Keratinocyte (primary cell): Measurements from ENCODE around the gene FBXO10. TPM values are rescaled to one million over a fixed set of nuclear protein-coding genes. Genes with fewer than 3 reads are reported as not detected.
A peak's percentile ranks its signal among the peaks of the same experiment; 100 is the strongest.

ENCODE experiments used
- DNase-seq: peaks from one replicate; pipeline ENCODE4 v3.0.0-alpha.2; 2011; ENCODE audit warnings: low read depth, missing footprints, low spot score
- FAIRE-seq: peaks from 2 replicates; lab custom pipeline; 2011; peaks lifted over from hg19 to GRCh38; lab: Jason Lieb, UNC
- H2AFZ ChIP-seq: 2 replicates; pipeline ENCODE4 v1.6.0; 2012; ENCODE audit warnings: low read length, control low read depth, inconsistent platforms; ENCODE audit not compliant: control insufficient read depth
- H3K27ac ChIP-seq: 2 replicates; pipeline ENCODE4 v1.5.1; 2011; ENCODE audit warnings: low read length; ENCODE audit not compliant: control insufficient read depth, insufficient read depth
- H3K27me3 ChIP-seq: 3 replicates; pipeline ENCODE4 v1.6.0; 2011; ENCODE audit warnings: low read length; ENCODE audit not compliant: control insufficient read depth, insufficient read depth; ENCODE audit errors: extremely low read depth
- H3K36me3 ChIP-seq, 2 experiments: 2 replicates in 1 of 2; 3 replicates in 1 of 2; pipeline ENCODE4 v1.5.1; 2011; ENCODE audit warnings: low read length in 2 of 2, mild to moderate bottlenecking in 1 of 2; ENCODE audit not compliant: control insufficient read depth in 2 of 2, insufficient read depth in 2 of 2; ENCODE audit errors: extremely low read depth in 1 of 2
- H3K4me1 ChIP-seq: 3 replicates; pipeline ENCODE4 v1.5.1; 2011; ENCODE audit warnings: low read length; ENCODE audit not compliant: control insufficient read depth, insufficient read depth; ENCODE audit errors: extremely low read depth
- H3K4me2 ChIP-seq: 3 replicates; pipeline ENCODE4 v1.6.0; 2011; ENCODE audit warnings: low read depth, low read length; ENCODE audit not compliant: control insufficient read depth, insufficient read depth; ENCODE audit errors: extremely low read depth
- H3K4me3 ChIP-seq, 3 experiments: fragments of 200-600 bp in 1 of 3; sonication (generic) in 1 of 3; 2 replicates in 2 of 3; 3 replicates in 1 of 3; pipeline ENCODE4 v1.5.1; 2011 to 2016; ENCODE audit warnings: low read length in 3 of 3, mild to moderate bottlenecking in 3 of 3, control low read depth in 2 of 3, inconsistent platforms in 1 of 3, low read depth in 1 of 3, mixed read lengths in 1 of 3, mixed run types in 1 of 3, moderate library complexity in 1 of 3; ENCODE audit not compliant: control insufficient read depth in 2 of 3, insufficient read depth in 2 of 3; ENCODE audit errors: extremely low read depth in 1 of 3
- H3K79me2 ChIP-seq: 2 replicates; pipeline ENCODE4 v1.6.0; 2012; ENCODE audit warnings: low read length; ENCODE audit not compliant: control insufficient read depth, insufficient read depth
- H3K9ac ChIP-seq: 3 replicates; pipeline ENCODE4 v1.6.0; 2011; ENCODE audit warnings: low read length; ENCODE audit not compliant: control insufficient read depth, insufficient read depth; ENCODE audit errors: extremely low read depth
- H3K9me1 ChIP-seq: 3 replicates; pipeline ENCODE4 v1.6.0; 2011; ENCODE audit warnings: low read length; ENCODE audit not compliant: control insufficient read depth, insufficient read depth; ENCODE audit errors: extremely low read depth
- H3K9me3 ChIP-seq: 2 replicates; pipeline ENCODE4 v1.5.1; 2012; ENCODE audit warnings: low read depth, low read length; ENCODE audit not compliant: control insufficient read depth
- H4K20me1 ChIP-seq: 3 replicates; pipeline ENCODE4 v1.6.0; 2011; ENCODE audit warnings: low read length; ENCODE audit not compliant: control insufficient read depth, insufficient read depth; ENCODE audit errors: extremely low read depth
- CTCF ChIP-seq, 3 experiments: IDR thresholded peaks in 1 of 3; conservative IDR thresholded peaks in 1 of 3; optimal IDR thresholded peaks in 1 of 3; 2 replicates in 2 of 3; 3 replicates in 1 of 3; pipeline versions ENCODE3 to v1.5.1; 2011; ENCODE audit warnings: low read length in 3 of 3, mild to moderate bottlenecking in 3 of 3, moderate library complexity in 2 of 3, control low read depth in 1 of 3, inconsistent platforms in 1 of 3; ENCODE audit not compliant: insufficient read depth in 2 of 3; ENCODE audit errors: extremely low read depth in 1 of 3
- EZH2 ChIP-seq: IDR thresholded peaks from one replicate; pipeline ENCODE4 v1.6.1; 2012; ENCODE audit warnings: inconsistent platforms, mild to moderate bottlenecking, low read length, moderate library complexity
- dilution Hi-C: fragments of 300-500 bp; cut with MboI; formaldehyde crosslinking; loops from one replicate; pipeline ENCODE4 v1.7.0; 2020; ENCODE audit warnings: low sequenced_read_pairs; ENCODE audit not compliant: extremely low pct_ligation_motif_present
- polyA plus RNA-seq, 5 experiments: library from polyadenylated mRNA; depleted of rRNA in 3 of 5; stranded (reverse) in 3 of 5; stranded (forward) in 1 of 5; unstranded in 1 of 5; fragments of >200 nt; gene quantifications; 1 replicate in 1 of 5; 2 replicates in 3 of 5; 3 replicates in 1 of 5; pipeline versions ENCODE4 v1.2.1 to v1.2.3, GENCODE V29; 2011 to 2012; ENCODE audit warnings: missing spikeins in 2 of 5, low read depth in 1 of 5, low replicate concordance in 1 of 5

FBXO10 gene
- polyA plus RNA-seq, 1 donor (not counting 4 experiments of a cell fraction or from before 2014, with no cell fraction given) = 4.1 TPM

- FAIRE-seq (no peak), DNase-seq (no peak)
- dilution Hi-C loops = no loop called here
- peak overlapping the region; percentile 82 to 84 (median 84) for H3K4me3 ChIP-seq
- H4K20me1 ChIP-seq = no peaks in the 10 kb centered on the region
- no peaks in the 10 kb centered on the region for H3K9me1 ChIP-seq
- no peaks in the 10 kb centered on the region for H3K27me3 ChIP-seq
- H3K36me3 ChIP-seq = no peaks in the 10 kb centered on the region
- no peak for TF ChIP-seq EZH2
- TF ChIP-seq CTCF (optimal IDR thresholded peaks at IDR 0.05 in 1 of 3, IDR thresholded peaks at IDR 0.05 in 1 of 3, conservative IDR thresholded peaks at IDR 0.05 in 1 of 3; ENCODE audit: extremely low read depth in 1 of 3, insufficient read depth in 2 of 3, low read length in 3 of 3) = no peak
- H3K4me1 ChIP-seq = peaks cover 26% of the 10 kb centered on the region
- peak overlapping the region; percentile 95 for H3K27ac ChIP-seq
- H3K79me2 ChIP-seq = peaks cover 32% of the 10 kb centered on the region
- H3K9me3 ChIP-seq = no peaks in the 10 kb centered on the region
- peak overlapping the region; percentile 82 for H2AFZ ChIP-seq
- H3K9ac ChIP-seq = peak overlapping the region; percentile 93
- peak overlapping the region; percentile 70 for H3K4me2 ChIP-seq
Measured at GRCh38 chr9:37466037-37466709, 110.0 kb downstream of the FBXO10 start.

GRCh38 chr9:37465249-37466036 lies 110.7 kb downstream of the FBXO10 start, which contains the start of gene ZBTB5:
Gene ZBTB5 (minus strand): TSS chr9:37465450. CDS start chr9:37442551, 22,899 bp downstream.
- dilution Hi-C loops = no loop called here
- peak; percentile 98 for DNase-seq
- peaks cover 39% of the 10 kb centered on the region for H3K79me2 ChIP-seq
- H2AFZ ChIP-seq = peak within 1 kb of the TSS; percentile 83
- peak within 1 kb of the TSS; percentile 93 for H3K9ac ChIP-seq
- H3K36me3 ChIP-seq = no peaks in the 10 kb centered on the region
- no peaks in the 10 kb centered on the region for H3K27me3 ChIP-seq
- peak within 1 kb of the TSS; percentile 82 to 85 (median 84) for H3K4me3 ChIP-seq
- peaks cover 22% of the 10 kb centered on the region for H3K4me1 ChIP-seq
- no peaks in the 10 kb centered on the region for H3K9me3 ChIP-seq
- peak within 1 kb of the TSS; percentile 96 for H3K4me2 ChIP-seq
- H3K9me1 ChIP-seq = no peaks in the 10 kb centered on the region
- H3K27ac ChIP-seq = peak within 1 kb of the TSS; percentile 95
- FAIRE-seq = peak; percentile 84
- no peak for TF ChIP-seq CTCF (optimal IDR thresholded peaks at IDR 0.05 in 1 of 3, IDR thresholded peaks at IDR 0.05 in 1 of 3, conservative IDR thresholded peaks at IDR 0.05 in 1 of 3; ENCODE audit: extremely low read depth in 1 of 3, insufficient read depth in 2 of 3, low read length in 3 of 3)
- TF ChIP-seq EZH2 = no peak
- no peaks in the 10 kb centered on the region for H4K20me1 ChIP-seq
